Kidney tubule cell (primary cell): ENCODE results near the gene CALY.

ENCODE experiments used
- DNase-seq: peaks from one replicate; pipeline ENCODE4 v3.0.0-alpha.2; 2018; ENCODE audit warnings: low spot score

Gene CALY

GRCh38 chr10:133287832-133288500, 48.7 kb downstream of the CALY start:
- DNase-seq = no peak

GRCh38 chr10:133286366-133286765, 50.3 kb downstream of the CALY start:
- DNase-seq = no peak

- DNase-seq = no peak
Observed at GRCh38 chr10:133285217-133285616, 51.5 kb downstream of the CALY start.

GRCh38 chr10:133283931-133284330, 52.8 kb downstream of the CALY start:
- DNase-seq = no peak

DNA sequence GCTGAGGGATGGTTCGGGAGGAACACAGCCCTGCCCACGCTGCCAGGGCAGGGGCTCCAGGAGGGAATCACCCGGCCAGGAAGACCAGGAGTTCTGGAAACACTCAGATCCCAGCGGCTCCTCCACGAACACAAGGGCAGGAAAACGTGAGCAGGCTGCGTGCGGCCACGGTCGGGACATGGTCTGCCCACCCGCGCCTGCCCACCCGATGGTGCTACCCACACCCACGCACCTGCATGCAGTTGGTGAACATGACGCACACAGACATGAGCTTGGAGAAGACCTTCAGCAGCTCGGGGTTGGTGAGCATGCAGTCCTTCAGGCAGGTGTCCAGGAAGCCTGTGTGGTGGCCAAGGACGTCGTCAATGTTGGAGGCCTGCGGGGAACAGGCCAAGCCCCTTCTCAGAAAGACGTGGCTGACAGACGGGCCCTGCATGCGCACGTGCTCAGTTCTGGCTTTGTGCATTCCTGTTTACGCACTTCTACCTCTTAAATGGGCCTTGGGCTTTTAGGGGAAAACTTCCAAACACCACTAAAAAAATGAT, 53.8 kb downstream of the CALY start:
- DNase-seq = no peak

GRCh38 chr10:133281628-133282372, 54.9 kb downstream of the CALY start:
- DNase-seq = no peak

GRCh38 chr10:133281084-133281483, 55.6 kb downstream of the CALY start:
- no peak for DNase-seq

- DNase-seq = no peak
Observed at GRCh38 chr10:133280391-133281059, 56.2 kb downstream of the CALY start.

DNA sequence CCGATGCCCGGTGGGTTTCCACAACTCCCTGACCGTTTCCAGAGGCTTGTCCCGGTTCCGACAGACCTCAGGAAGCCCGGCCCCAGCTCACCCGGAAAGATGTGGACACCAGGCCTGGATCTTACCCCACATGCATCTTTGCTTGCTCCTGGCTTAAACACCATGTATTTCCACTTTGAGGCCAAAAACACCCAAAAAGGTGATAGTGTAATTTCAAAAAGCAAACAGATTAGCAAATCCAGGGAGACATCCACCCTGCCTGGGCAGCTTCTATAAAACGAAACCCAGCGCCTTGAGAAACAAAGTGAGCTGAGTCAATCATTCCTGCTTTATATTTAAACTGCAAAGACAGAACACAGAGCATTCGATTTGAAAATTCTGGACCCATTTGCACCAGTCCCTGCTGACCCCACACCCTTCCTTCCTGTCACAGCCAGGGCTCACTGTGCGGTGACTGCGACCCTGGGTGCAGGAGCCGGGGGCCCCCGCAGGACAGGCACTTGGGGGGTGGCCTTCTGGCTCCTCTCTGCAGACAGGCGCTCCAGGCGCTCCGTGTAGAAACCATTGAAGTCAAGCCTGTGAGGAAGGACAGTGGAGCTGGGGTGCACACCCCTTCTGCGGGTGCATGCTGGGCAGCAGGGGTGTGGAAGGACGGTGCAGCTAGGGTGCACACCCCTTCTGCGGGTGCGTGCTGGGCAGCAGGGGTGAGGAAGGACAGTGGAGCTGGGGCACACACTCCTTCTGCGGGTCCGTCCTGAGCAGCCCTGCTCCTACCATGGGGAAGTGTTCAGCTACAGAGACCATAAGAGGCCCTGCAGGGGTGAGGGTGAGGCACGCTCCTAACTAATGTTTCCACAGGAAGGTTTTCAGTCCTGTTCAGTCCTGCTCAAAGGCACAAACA, 57.1 kb downstream of the CALY start:
- DNase-seq = no peak

- peak; percentile 54 for DNase-seq
Observed at GRCh38 chr10:133278577-133279265, 58.0 kb downstream of the CALY start.

GRCh38 chr10:133277993-133278576, 58.6 kb downstream of the CALY start:
- DNase-seq = no peak

GRCh38 chr10:133277277-133277992, 59.3 kb downstream of the CALY start:
- DNase-seq = no peak

GRCh38 chr10:133276435-133277201, 60.1 kb downstream of the CALY start, which contains the start of gene ADAM8:
TSS of gene ADAM8 (minus strand) at chr10:133276868. CDS start at chr10:133276817, 51 bp downstream.
- DNase-seq = peak; percentile 69

- DNase-seq = no peak
Observed at GRCh38 chr10:133276100-133276434, 60.6 kb downstream of the CALY start.

DNA sequence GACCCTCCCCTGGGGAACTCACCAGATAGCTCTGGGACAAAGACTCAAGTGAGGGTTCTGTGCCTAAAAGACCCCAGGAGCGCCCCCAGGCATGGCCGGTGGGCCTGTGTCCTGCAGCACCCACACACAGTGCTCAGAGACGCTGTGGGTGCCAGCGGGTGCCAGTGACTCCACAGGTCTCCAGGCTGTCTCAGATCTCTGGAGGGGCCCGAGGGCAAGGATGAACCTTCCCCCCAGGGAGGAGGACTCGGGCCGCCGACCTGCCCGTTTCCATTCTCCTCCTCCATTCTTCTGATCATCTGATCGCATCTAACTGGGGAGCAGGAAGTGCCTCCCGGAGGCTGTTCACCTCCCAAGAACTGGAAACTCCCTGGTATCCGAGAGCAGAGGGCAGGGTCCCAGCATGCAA, 61.0 kb downstream of the CALY start:
- DNase-seq = no peak

DNA sequence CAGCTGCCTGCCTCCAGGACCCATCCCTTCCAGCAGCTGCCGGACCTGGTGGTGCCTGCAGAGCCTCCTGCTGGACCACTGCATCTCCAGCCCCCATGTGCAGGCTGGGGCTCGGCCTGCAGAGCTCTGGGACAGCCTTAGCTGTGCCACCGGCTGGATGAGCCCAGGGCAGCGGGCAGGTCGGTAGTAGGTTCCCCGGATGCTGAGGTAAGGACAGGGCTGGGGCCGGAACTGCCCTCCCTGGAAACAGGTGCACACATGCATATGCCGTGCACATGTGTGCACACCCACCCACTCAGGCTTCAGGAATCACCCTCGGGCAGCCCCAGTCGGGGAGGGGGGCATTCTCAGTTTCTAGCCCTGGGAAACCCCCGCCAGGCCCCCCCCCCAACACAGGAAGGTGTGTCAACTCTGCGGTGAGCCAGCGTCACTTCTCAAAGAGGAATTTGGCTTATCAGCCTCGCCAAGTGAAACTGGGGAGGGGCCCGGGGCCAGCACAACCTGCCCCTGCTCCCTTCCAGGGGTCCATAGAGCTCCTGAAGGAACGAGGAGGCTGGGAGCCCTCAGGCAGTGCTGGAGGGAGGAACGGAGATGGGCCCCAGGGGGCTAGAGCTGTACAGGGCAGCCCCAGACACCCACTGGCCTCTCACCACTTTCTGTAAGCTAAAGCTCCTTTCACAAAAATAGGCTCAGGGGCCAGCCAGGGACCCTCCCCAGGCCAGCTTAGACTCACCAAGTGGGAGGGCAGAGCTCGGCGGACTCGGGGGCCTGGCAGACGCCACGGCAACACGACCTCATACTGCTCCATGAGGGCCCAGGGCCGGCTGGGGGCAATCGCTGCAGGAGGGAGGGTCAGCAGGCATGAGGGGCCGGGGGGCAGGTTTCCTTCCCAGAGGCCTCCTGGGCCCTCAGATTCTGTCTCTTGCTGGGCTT, 61.7 kb downstream of the CALY start:
- no peak for DNase-seq
